NK-92 treated with Interleukin-12 subunit alpha and Interleukin-12 subunit beta, amount 100 ng/mL, for 24 hours (cell line): Measurements from ENCODE around the gene GPR161.

Experiments
- DNase-seq: peaks from one replicate; lab custom pipeline; 2025; lab: John Stamatoyannopoulos, UW

Gene GPR161

GRCh38 chr1:168105846-168106245, 30.9 kb downstream of the GPR161 start:
- DNase-seq = no peak

- DNase-seq = no peak
Observed at GRCh38 chr1:168104535-168104934, 32.2 kb downstream of the GPR161 start.

GRCh38 chr1:168102487-168102886, 34.2 kb downstream of the GPR161 start:
- no peak for DNase-seq

- no peak for DNase-seq
Observed at GRCh38 chr1:168101336-168101735, 35.4 kb downstream of the GPR161 start.

- DNase-seq = no peak
Observed at GRCh38 chr1:168100315-168101002, 36.3 kb downstream of the GPR161 start.

GRCh38 chr1:168099337-168099801, 37.4 kb downstream of the GPR161 start:
- DNase-seq = no peak

- DNase-seq = no peak
Observed at GRCh38 chr1:168098534-168099320, 38.0 kb downstream of the GPR161 start.

GRCh38 chr1:168097921-168098528, 38.7 kb downstream of the GPR161 start:
- DNase-seq = no peak

GRCh38 chr1:168096296-168097165, 40.2 kb downstream of the GPR161 start:
- DNase-seq = no peak

- DNase-seq = no peak
Observed at GRCh38 chr1:168095476-168095875, 41.3 kb downstream of the GPR161 start.

GRCh38 chr1:168093616-168094015, 43.1 kb downstream of the GPR161 start:
- DNase-seq = no peak

GRCh38 chr1:168092566-168093355, 44.0 kb downstream of the GPR161 start:
- DNase-seq = no peak

GRCh38 chr1:168091720-168092550, 44.8 kb downstream of the GPR161 start:
- no peak for DNase-seq

GRCh38 chr1:168091063-168091462, 45.7 kb downstream of the GPR161 start:
- no peak for DNase-seq

GRCh38 chr1:168090395-168090794, 46.3 kb downstream of the GPR161 start:
- DNase-seq = no peak

GRCh38 chr1:168089979-168090337, 46.8 kb downstream of the GPR161 start:
- DNase-seq = no peak

- no peak for DNase-seq
Observed at GRCh38 chr1:168089326-168089978, 47.3 kb downstream of the GPR161 start.

- DNase-seq = no peak
Observed at GRCh38 chr1:168088511-168089325, 48.0 kb downstream of the GPR161 start.

- DNase-seq = no peak
Observed at GRCh38 chr1:168087696-168088095, 49.0 kb downstream of the GPR161 start.
